HUES64 (cell line): ENCODE results near the gene CLEC12A.

Experiments used
- H3K27ac ChIP-seq: 2 replicates; pipeline ENCODE4 v1.7.0; 2013; ENCODE audit warnings: low read depth, low read length, inconsistent platforms
- H3K27me3 ChIP-seq: 2 replicates; pipeline ENCODE4 v1.6.1; 2013; ENCODE audit warnings: mild to moderate bottlenecking, low read length; ENCODE audit not compliant: insufficient read depth
- H3K36me3 ChIP-seq: 2 replicates; pipeline ENCODE4 v1.6.1; 2013; ENCODE audit warnings: mild to moderate bottlenecking, low read length; ENCODE audit not compliant: insufficient read depth
- H3K4me1 ChIP-seq: 2 replicates; pipeline ENCODE4 v1.6.1; 2013; ENCODE audit warnings: mild to moderate bottlenecking, low read length, moderate library complexity; ENCODE audit not compliant: insufficient read depth
- H3K4me3 ChIP-seq: 2 replicates; pipeline ENCODE4 v1.5.1; 2013; ENCODE audit warnings: mild to moderate bottlenecking, low read length, moderate library complexity
- H3K9ac ChIP-seq: 2 replicates; pipeline ENCODE4 v1.6.1; 2013; ENCODE audit warnings: mild to moderate bottlenecking, low read depth, low read length
- H3K9me3 ChIP-seq: 2 replicates; pipeline ENCODE4 v1.6.1; 2013; ENCODE audit warnings: low read depth, low read length; ENCODE audit not compliant: insufficient read depth
- WGBS: fragments of 150-250, 120-280 bp; methylation state at CpG from one replicate; pipeline ENCODE4 v1.1.7; 2013; ENCODE audit warnings: missing lambda C conversion rate; 5-methylcytosine and 5-hydroxymethylcytosine counted together

CLEC12A gene

DNA sequence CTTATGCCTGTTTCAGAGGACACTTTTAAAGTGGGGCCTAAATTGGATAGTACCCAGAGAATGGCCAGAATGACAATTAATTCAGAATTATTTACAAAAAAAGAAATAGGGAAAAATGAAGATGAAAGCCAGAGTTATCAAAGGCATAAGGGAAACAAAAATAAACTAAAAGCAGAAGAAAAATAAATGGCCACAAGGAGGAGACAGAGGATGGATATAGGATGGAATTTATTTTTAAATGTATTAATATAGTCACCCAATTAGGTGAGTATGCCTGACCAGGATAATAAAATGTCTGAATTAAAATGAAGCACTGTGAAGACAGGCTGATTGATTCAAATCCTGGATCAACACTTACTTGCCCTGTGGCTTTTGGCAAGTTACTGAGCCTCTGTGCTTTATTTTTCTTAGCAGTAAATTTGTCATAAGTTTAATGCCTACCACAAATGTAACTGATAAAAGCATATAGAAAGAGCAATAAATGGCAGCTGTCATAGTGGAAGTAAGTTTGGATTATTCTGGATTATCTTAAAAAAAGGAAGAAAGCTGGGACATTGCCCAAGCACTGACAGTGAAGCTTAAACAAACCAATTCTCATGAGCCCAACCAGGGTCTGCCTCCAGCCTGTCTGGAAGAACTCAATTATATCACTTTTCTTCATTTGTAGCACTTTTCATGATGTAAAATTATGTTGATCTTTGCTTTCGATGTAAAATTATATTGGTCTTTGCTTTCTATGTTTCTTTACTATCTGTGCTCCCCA is 62.8 kb downstream of the CLEC12A start:
- Histone ChIP-seq H3K4me3 (no peak overlapping the region), H3K36me3 (no peaks in the 10 kb centered on the region), H3K27me3 (no peaks in the 10 kb centered on the region), H3K4me1 (no peaks in the 10 kb centered on the region), H3K27ac (no peak overlapping the region), H3K9me3 (0 out of 2 replicates have a peak, but pooled peaks cover 3% of the 10 kb centered on the region), H3K9ac (no peak overlapping the region)
- WGBS = no CpG with 5 or more reads among the region's 1 CpG
